ENCODE data around the gene LBH. TPM values are rescaled to one million over a fixed set of nuclear protein-coding genes. Genes with fewer than 3 reads are reported as not detected.

LBH gene
- total and polyA plus RNA-seq, 7 donors: 4.2 to 51.8 (median 20.0) TPM

GRCh38 chr2:30235859-30236535 lies 4.7 kb downstream of the LBH start:
- H3K27ac ChIP-seq: peak overlapping the region in 3 of 4 donors; percentile 92 to 93 (median 92)
- DNase-seq: peak; percentile 55
- no peaks in the 10 kb centered on the region for H3K9me3 ChIP-seq
- no peak overlapping the region for H3K4me3 ChIP-seq
- H3K27me3 ChIP-seq: no peaks in the 10 kb centered on the region
- H3K36me3 ChIP-seq: no peaks in the 10 kb centered on the region
- TF ChIP-seq POLR2AphosphoS5 (IDR thresholded peaks at IDR 0.05) (no peak), POLR2A (IDR thresholded peaks at IDR 0.05) (no peak), EP300 (IDR thresholded peaks at IDR 0.05) (no peak), CTCF (IDR thresholded peaks at IDR 0.05) (no peak)
- H3K4me1 ChIP-seq: peaks cover 0 to 74% (median 64%) of the 10 kb centered on the region in 4 donors
- intact Hi-C loops (cut with DNase I): no loop called here
- WGBS, 2 donors: 60 to 78% methylated on average over 4 of the region's 4 CpGs

- H3K36me3 ChIP-seq: no peaks in the 10 kb centered on the region
- WGBS, 2 donors: 77 to 91% methylated on average over 8 of the region's 8 CpGs
- peaks cover 0 to 74% (median 64%) of the 10 kb centered on the region in 4 donors for H3K4me1 ChIP-seq
- H3K9me3 ChIP-seq: no peaks in the 10 kb centered on the region
- peak overlapping the region; percentile 50 to 93 (median 86) for H3K27ac ChIP-seq
- TF ChIP-seq POLR2AphosphoS5 (IDR thresholded peaks at IDR 0.05): no peak
- TF ChIP-seq POLR2A (IDR thresholded peaks at IDR 0.05): no peak
- TF ChIP-seq EP300 (IDR thresholded peaks at IDR 0.05): no peak
- TF ChIP-seq CTCF (IDR thresholded peaks at IDR 0.05): no peak
- H3K27me3 ChIP-seq: no peaks in the 10 kb centered on the region
- no peak overlapping the region for H3K4me3 ChIP-seq
- peak; percentile 60 for DNase-seq
- intact Hi-C loops (cut with DNase I): no loop called here
These were observed 5.4 kb downstream of the LBH start for GRCh38 chr2:30236591-30237238.

GRCh38 chr2:30237239-30237965 lies 6.1 kb downstream of the LBH start:
- Histone ChIP-seq H3K9me3 (no peaks in the 10 kb centered on the region), H3K36me3 (no peaks in the 10 kb centered on the region), H3K27me3 (no peaks in the 10 kb centered on the region), H3K4me1 (peaks cover 0 to 74% (median 64%) of the 10 kb centered on the region in 4 donors), H3K27ac (peak overlapping the region; percentile 50 to 93 (median 86)), H3K4me3 (no peak overlapping the region)
- intact Hi-C loops (cut with DNase I): no loop called here
- TF ChIP-seq POLR2A (IDR thresholded peaks at IDR 0.05) (no peak), EP300 (IDR thresholded peaks at IDR 0.05) (no peak), CTCF (IDR thresholded peaks at IDR 0.05) (no peak), POLR2AphosphoS5 (IDR thresholded peaks at IDR 0.05) (no peak)
- DNase-seq: peak; percentile 51
- WGBS, 2 donors: 75 to 83% methylated on average over 8 of the region's 8 CpGs

GRCh38 chr2:30237966-30238800 lies 6.8 kb downstream of the LBH start:
- intact Hi-C loops (cut with DNase I): no loop called here
- Histone ChIP-seq H3K36me3 (no peaks in the 10 kb centered on the region), H3K27ac (peak overlapping the region; percentile 50 to 93 (median 86)), H3K4me1 (peaks cover 0 to 67% (median 58%) of the 10 kb centered on the region in 4 donors), H3K27me3 (no peaks in the 10 kb centered on the region), H3K4me3 (no peak overlapping the region), H3K9me3 (no peaks in the 10 kb centered on the region)
- peak; percentile 58 for DNase-seq
- no peak for TF ChIP-seq CTCF (IDR thresholded peaks at IDR 0.05)
- no peak for TF ChIP-seq POLR2AphosphoS5 (IDR thresholded peaks at IDR 0.05)
- TF ChIP-seq EP300 (IDR thresholded peaks at IDR 0.05): no peak
- TF ChIP-seq POLR2A (IDR thresholded peaks at IDR 0.05): no peak
- WGBS, 2 donors: 73 to 87% methylated on average over 13 of the region's 13 CpGs

Data from sigmoid colon (tissue), 7 donors.